GM19468 (cell line): ENCODE measurements around the gene GORASP1.

Source experiments
- ATAC-seq: cut with Tn5 transposase; IDR thresholded peaks from one replicate; pipeline ENCODE4 v1.9.1; 2021; ENCODE audit warnings: mild to moderate bottlenecking, moderate library complexity, moderate number of reproducible peaks; ENCODE audit not compliant: unreplicated experiment; ENCODE audit errors: extremely low read depth

GORASP1 gene

DNA sequence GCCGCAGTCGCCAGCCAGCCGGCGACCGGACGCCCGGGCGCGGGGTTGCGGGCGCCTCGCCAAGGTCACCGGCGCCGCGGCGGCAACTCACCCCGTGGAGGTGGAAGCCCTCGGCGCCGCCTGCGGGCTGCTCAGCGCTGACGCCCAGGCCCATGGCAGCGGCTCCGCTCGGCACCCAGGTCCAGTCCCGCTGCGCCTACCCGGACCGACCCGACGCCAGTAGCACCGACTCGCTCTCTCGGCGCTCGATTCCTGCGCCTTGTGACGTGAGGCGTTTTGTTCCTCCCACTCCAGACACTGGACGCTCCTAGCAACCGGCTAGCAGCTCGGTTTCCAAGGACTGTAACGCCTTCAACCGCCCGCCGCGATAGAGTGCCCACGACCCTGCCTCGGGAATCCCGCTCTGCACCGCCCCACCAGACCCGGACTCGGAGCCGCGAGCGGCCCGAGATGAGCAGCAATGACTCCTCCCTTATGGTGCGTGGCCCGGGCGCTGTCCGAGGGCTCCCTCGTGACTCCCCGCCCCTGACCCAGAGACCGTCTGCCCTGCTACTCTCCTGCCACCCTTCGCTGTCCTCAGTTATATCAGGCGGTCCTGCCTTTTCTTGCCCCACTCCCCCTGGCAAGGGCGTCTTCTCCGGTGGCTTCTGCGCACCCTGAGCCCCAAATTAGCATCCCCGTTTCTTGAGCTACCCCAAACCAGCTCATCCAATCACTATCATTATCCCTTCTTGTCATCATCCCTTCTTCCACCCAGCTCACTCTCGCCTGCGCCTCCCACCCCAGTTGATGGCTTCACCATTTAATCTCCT is at the start of gene GORASP1, which contains the start of gene TTC21A:
Gene GORASP1, minus strand, starts transcription at position 240 of the 812 bp plus-strand sequence. Its CDS starts 86 bp downstream, at position 154.
Gene TTC21A, plus strand, starts transcription at position 293 of the 812 bp plus-strand sequence. Its CDS starts 158 bp downstream, at position 451.
- no peak for ATAC-seq

GRCh38 chr3:39156421-39156820 is 49.0 kb upstream of the GORASP1 start:
- no peak for ATAC-seq

- no peak for ATAC-seq
Measured at GRCh38 chr3:39154280-39155021, 47.0 kb upstream of the GORASP1 start.

DNA sequence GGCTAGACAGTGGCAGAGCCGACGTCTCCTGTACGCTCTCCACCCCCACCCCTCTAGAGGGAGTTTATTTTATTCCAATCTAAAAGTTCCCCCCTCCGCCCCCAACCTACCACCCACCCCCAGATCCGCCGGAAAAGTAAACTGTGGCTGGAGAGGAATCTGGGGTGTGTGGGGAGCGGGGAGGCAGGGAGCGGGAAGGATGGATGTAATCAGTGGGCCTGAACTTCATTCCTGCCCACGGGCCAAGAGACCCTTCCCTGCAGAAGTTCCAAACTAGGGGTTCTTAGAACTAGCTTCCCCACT is 46.5 kb upstream of the GORASP1 start:
- ATAC-seq: no peak

DNA sequence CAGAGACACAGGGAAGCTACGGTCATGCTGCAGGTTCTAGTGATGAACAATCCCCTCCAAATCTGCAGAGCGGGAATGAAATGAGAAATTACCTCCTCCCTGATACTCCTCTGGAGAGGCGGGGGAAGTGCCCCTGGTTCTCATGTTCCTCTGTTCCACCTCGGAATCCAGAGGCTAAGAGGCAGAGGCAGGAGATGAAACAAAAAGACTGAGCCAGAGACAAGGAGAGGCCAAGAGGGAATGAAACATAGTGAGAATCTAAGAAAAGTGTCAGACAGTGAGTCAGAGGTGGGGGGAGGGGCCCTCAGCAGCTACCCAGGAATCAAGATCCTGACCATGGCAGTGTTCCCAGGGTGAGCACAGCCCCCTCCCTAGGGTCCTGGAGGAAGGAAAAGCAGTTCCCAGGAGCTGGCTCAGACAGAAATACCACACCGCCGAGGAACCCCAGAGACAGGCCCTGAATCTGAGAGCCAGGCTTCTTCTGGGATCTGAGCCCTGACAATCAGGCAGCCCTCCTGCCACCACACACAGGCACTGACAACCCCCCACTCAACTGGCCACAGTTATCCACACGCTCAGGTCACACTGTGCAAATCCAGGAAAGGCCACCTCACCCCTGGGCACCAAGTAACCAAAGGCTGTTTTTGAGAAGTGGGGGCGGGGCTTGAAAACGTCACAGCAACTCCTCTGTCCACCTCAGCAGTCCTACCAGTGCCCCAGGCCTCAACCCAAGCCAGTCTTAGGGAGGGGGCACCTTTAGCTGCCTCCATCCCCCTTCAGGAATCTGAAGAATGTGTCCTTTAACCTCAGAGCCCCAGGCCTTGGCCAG is 43.6 kb upstream of the GORASP1 start:
- no peak for ATAC-seq

GRCh38 chr3:39150148-39150802 is 42.8 kb upstream of the GORASP1 start:
- no peak for ATAC-seq

DNA sequence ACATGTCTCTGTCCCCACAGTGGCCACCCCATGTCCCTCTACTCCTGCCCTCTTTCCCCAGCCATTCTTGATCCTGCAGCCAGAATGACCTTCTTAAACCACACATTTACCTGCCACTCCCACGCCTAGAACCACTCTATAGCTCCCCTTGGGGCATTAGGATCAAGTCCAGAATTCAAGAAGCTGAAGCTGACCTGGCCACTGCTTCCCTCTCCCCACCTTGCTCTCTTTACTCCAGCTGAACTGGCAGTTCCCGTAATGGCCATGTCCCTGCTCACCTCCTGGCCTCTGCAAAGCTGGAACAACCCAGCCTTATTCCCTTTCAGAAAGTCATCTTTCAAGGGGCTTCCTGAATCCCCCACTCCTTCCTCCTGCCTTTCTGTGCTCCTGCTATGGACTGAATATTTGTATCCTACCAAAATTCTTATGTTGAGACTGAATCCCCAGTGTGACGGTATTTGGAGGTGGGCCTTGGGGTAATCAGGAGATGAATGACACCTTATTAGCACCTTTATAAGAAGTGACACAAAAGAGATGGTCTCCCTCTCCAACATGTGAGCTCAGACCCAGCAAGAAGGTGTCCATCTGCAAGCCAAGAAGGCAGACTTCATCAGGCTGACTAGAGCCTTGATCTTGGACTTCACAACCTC is 42.2 kb upstream of the GORASP1 start:
- ATAC-seq: no peak

DNA sequence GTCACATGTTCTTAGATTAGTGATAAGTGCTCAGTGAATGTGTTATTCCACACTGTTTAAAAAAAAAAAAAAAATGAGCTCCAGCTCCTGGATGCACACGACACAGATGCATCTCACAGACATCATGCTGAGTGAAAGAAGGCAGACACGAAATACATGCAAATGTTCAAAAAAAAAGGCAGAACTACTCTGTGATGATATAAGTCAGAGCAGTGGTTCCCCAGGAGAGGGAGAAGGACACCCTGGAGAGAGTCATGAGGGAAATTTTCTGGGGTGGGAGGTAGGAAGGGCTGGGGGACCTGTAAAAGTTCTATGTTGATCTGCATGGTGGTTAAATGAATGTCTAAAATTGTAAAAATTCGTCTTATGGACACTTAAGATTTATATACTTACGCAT is 41.6 kb upstream of the GORASP1 start:
- no peak for ATAC-seq

GRCh38 chr3:39148435-39149058 is 41.1 kb upstream of the GORASP1 start:
- ATAC-seq: no peak

DNA sequence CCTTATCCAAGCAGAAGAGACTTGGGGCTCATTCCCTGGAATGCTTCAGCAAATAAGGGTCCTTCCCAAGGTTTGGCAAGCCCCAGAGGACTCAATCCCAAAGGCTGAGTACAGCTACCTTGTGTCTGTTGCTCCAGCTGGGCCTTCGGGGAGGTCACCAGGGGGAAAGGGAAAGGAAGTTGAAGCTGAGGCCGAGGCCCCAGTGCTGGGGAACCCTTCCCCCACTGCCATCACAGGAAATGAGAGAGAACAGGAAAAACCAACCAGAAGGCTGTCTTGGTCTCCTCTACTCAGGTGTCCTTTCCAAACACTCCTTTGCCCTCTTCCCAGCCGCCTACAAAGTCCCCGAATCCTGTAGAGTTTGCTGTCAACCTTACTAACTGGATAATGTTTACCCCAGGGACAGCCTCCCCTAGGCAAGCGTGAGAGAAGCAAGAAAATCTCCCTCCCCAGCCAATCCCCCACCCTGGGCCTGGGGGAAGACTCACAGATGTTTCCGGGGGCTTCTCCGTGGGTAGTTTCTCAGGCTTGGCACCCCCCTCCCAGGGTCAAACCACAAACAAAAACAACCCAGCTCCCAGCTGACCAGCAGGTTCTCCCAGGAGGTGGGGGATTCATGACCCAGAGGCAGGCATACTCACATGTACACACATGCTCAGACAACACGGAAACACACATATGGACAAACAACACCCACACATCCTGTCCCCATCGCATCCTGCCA is 40.4 kb upstream of the GORASP1 start:
- peak; percentile 4 for ATAC-seq

DNA sequence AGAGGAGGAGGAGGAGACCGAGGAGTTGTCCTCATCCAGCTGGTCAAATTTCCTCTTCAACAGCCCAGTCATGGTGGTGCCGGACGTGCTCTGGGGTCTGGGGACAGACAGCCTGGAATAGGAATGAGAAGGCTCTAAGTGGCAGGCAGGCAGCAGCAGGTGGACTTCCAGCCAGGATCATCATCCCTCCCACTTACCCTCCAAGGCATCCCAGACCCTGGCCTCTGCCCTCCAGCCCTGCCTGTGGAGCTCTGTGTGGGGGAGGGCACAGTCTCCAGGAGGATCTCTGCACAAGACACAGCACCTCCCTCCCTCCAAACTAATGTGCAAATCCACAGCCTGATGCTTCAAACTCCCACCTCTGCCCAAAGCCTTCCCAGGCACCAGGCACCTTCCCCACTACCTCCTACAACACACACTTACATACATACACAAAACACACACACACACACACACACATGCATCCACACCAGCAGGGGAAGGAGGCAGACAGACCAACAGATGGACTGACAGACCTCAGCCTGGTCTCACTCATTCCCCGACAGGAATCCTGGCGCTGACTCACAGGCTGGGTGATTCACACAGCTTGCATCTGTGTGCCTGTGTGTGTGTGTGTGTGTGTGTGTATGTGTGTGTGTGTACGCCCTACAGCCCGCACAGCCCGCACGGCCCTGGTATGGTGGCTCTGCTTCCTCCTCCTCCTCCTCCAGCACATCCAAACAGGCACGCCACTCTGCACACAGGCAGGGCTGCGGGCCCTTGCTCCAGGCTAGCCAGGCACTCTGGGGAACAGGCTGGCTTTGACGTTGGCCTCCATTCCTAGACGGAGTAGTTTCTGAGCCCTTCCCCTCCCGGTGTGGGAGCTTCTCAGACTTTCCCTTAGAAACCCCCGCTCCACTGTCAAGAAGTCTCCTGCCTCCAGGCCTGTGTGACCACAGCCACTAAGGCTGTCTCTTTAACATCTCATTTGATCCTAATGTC is 39.5 kb upstream of the GORASP1 start:
- no peak for ATAC-seq

DNA sequence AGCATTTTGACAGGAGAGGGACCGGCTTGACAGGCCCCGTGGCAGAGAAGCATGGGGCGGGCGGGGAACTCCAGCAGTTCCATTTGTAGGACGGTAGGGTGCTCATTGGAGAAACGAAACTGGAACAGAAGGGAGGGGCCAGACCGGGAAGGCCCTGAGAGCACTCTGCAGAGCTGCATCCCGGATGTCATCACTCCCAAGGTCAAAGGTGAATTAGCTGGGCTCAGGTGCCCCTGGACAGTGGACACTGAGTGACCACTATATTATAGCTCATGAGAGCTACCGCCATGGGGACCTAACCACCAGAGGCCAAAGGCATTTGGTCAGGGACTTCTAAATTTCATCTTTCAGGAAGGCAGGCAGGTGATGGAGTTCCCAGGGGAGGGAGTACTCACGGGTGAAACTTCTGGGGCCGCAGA is 38.7 kb upstream of the GORASP1 start:
- ATAC-seq: no peak

GRCh38 chr3:39144748-39145380 is 37.4 kb upstream of the GORASP1 start:
- ATAC-seq: no peak

GRCh38 chr3:39144095-39144747 is 36.8 kb upstream of the GORASP1 start:
- no peak for ATAC-seq

DNA sequence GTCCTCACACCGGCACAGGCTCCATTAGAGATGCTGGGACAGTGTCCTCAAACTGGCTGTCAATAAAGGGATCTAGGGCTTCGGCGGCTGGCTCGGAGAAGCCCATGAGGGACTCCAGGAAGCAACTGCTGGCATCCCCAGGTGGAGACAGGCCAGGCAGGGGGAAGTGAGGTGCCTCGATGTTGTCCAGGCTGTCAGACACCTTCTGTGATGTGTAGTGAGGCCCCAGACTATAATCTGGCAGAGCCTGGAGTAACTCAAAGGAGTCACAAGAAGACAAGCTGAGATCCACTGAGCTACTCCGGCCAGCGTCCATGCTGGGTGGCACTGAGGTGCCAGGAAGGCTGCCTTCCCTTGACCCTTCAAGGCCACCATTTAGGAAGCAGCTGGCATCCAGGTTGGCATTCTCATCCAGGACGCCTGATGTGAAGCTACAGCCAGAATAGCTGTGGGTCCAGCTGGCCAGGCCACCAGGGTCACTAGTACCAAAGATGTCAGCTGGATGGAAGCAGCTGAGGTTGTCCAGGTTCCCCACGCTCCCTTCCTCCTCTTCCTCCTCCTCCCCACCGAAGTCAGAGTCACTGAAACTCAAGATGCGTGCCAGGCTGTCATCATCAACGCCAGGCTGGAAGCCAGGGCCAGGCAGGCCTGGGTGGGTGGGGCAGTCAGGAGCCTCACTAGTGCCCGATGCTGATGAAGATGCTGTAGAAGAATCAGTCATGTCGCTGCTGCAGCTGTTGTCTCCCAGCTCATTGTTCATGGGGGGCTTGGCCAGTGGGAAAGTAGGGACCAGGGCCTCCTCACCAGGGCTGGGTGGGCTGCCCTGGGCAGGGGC is 35.8 kb upstream of the GORASP1 start:
- ATAC-seq: no peak

GRCh38 chr3:39142067-39142466 is 34.6 kb upstream of the GORASP1 start:
- no peak for ATAC-seq
